T follicular helper cell (primary cell): ENCODE data around the gene PHGDH.
"Not testable (repeated sequence)": the region's sequence is repeated elsewhere in the genome, so short reads cannot be mapped to it uniquely, and the experiment has no call there.

Experiments used
- DNase-seq: peaks from one replicate; pipeline ENCODE4 v3.0.0-alpha.2; 2020; ENCODE audit warnings: low read depth

The PHGDH gene

GRCh38 chr1:119697598-119697997, 14.1 kb upstream of the PHGDH start:
- DNase-seq, result no peak

GRCh38 chr1:119700326-119700725, 11.4 kb upstream of the PHGDH start:
- no peak for DNase-seq

GRCh38 chr1:119701659-119702058, 10.1 kb upstream of the PHGDH start:
- no peak for DNase-seq

- DNase-seq, result no peak
Observed at GRCh38 chr1:119702384-119702783, 9.3 kb upstream of the PHGDH start.

GRCh38 chr1:119703666-119704450, 7.9 kb upstream of the PHGDH start:
- DNase-seq, result no peak

GRCh38 chr1:119706599-119706998, 5.1 kb upstream of the PHGDH start:
- not testable (repeated sequence) for DNase-seq

GRCh38 chr1:119711356-119711803, 354 bp upstream of the PHGDH start:
- DNase-seq, result not testable (repeated sequence)

- no peak for DNase-seq
Observed at GRCh38 chr1:119712342-119713038, 756 bp downstream of the PHGDH start.

GRCh38 chr1:119713039-119713748, 1.5 kb downstream of the PHGDH start:
- DNase-seq, result no peak

GRCh38 chr1:119713749-119714456, 2.2 kb downstream of the PHGDH start:
- DNase-seq, result no peak

- no peak for DNase-seq
Observed at GRCh38 chr1:119714583-119714982, 2.8 kb downstream of the PHGDH start.

- no peak for DNase-seq
Observed at GRCh38 chr1:119715542-119715941, 3.8 kb downstream of the PHGDH start.

GRCh38 chr1:119718409-119718808, 6.7 kb downstream of the PHGDH start:
- no peak for DNase-seq

- no peak for DNase-seq
Observed at GRCh38 chr1:119718972-119719371, 7.2 kb downstream of the PHGDH start.

GRCh38 chr1:119720866-119721440, 9.2 kb downstream of the PHGDH start:
- no peak for DNase-seq

GRCh38 chr1:119721896-119722295, 10.2 kb downstream of the PHGDH start:
- no peak for DNase-seq

GRCh38 chr1:119724611-119725218, 13.0 kb downstream of the PHGDH start:
- no peak for DNase-seq

- no peak for DNase-seq
Observed at GRCh38 chr1:119725626-119726025, 13.9 kb downstream of the PHGDH start.

GRCh38 chr1:119727991-119728390, 16.3 kb downstream of the PHGDH start:
- DNase-seq, result no peak

- DNase-seq, result no peak
Observed at GRCh38 chr1:119729044-119729443, 17.3 kb downstream of the PHGDH start.

- DNase-seq, result no peak
Observed at GRCh38 chr1:119731060-119731459, 19.3 kb downstream of the PHGDH start.
